Ovary (tissue), 9 donors: ENCODE data around the gene CELA1. TPM values are rescaled to one million over a fixed set of nuclear protein-coding genes. Genes with fewer than 3 reads are reported as not detected.
A peak's percentile ranks its signal among the peaks of the same experiment; 100 is the strongest.
"Not testable (repeated sequence)": the region's sequence is repeated elsewhere in the genome, so short reads cannot be mapped to it uniquely, and the experiment has no call there.

ENCODE experiments used
- DNase-seq, 5 donors: peaks; one replicate each; pipeline ENCODE4 v3.0.0-alpha.2; 2019 to 2020
- H3K27ac ChIP-seq, 2 donors: fragments of 200-600 bp; one replicate each; pipeline versions ENCODE4 v1.5.1 to v1.8.0; 2019 to 2022
- H3K27me3 ChIP-seq: fragments of 200-600 bp; one replicate; pipeline ENCODE4 v1.8.0; 2022
- H3K36me3 ChIP-seq: fragments of 200-600 bp; sonication (generic); one replicate; pipeline ENCODE4 v1.5.1; 2019
- H3K4me1 ChIP-seq: one replicate; pipeline ENCODE4 v1.8.1; 2013; ENCODE audit warnings: mild to moderate bottlenecking, moderate library complexity; ENCODE audit not compliant: insufficient read depth
- H3K4me3 ChIP-seq: fragments of 200-600 bp; sonication (generic); one replicate; pipeline ENCODE4 v1.5.1; 2017
- H3K9me3 ChIP-seq, 2 donors: fragments of 200-600 bp in 1 of 2; sonication (generic) in 1 of 2; one replicate each; pipeline versions ENCODE4 v1.5.1 to v1.8.1; 2013 to 2019; ENCODE audit warnings: mild to moderate bottlenecking in 1 of 2, moderate library complexity in 1 of 2
- EP300 ChIP-seq: sonication (generic); formaldehyde crosslinking; IDR thresholded peaks from one replicate; pipeline ENCODE4 v1.6.1; 2017; ENCODE audit warnings: antibody characterized with exemption
- POLR2A ChIP-seq: fragments of 450-650 bp; IDR thresholded peaks from one replicate; pipeline ENCODE4 v1.6.1; 2017; ENCODE audit warnings: antibody characterized with exemption, mild to moderate bottlenecking, moderate library complexity
- WGBS, 3 donors: extraction: QIAGEN DNeasy Blood & Tissue Kit in 1 of 3; methylation state at CpG; one replicate each; pipeline versions ENCODE4 v1.1.5 to v1.1.7; 2013 to 2017; 5-methylcytosine and 5-hydroxymethylcytosine counted together
- intact Hi-C, 4 donors: fragments of 100-400 bp; cut with DNase I; formaldehyde crosslinking; loops; one replicate each; pipeline versions ENCODE4 v1.11.0 to v1.15.1; 2022 to 2023
- polyA plus RNA-seq, 2 donors: library from polyadenylated mRNA; stranded (reverse); fragments of 200-250 nt in 1 of 2; fragments of 350-450 nt in 1 of 2; fragmentation: Illumina TruSeq in 1 of 2; extraction: RNeasy Lipid Tissue Mini Kit (QIAGEN cat#74804) in 1 of 2; gene quantifications; one replicate each; pipeline ENCODE4 v1.2.3, GENCODE V29; 2013 to 2014
- total RNA-seq, 7 donors: library from RNA; depleted of rRNA in 2 of 7; stranded (reverse); fragments of >200 nt in 2 of 7; fragmentation: NEBNext Ultra II Directional in 3 of 7; extraction: Animal tissue kit (Norgen Biotek cat#: 25700) in 3 of 7; gene quantifications; one replicate each; pipeline versions ENCODE4 v1.1.0 to v1.2.4, GENCODE V29; 2016 to 2023
- TF ChIP-seq, protein P1 (sequence below), 3 donors: fragments of 450-650 bp in 2 of 3; fragments of 200-600 bp in 1 of 3; IDR thresholded peaks; one replicate each; pipeline versions ENCODE4 v1.5.1 to v1.8.0; 2016 to 2022; ENCODE audit warnings: antibody characterized with exemption in 3 of 3, mild to moderate bottlenecking in 1 of 3
- donor health status: DM: no; HTN: no; CAD: no; lungs with moderate emphysema.
- donor health status: DM: no; HTN: no; CAD: no.
- donor health status: Bipolar disorder and iron deficiency.
- donor health status: DM: yes; HTN: yes; CAD: no.
- donor health status: DM: no; HTN: no; CAD: no.
- donor health status: DM: yes; HTN: yes; CAD: no.

The CELA1 gene
- total and polyA plus RNA-seq, 9 donors: not detected

DNA sequence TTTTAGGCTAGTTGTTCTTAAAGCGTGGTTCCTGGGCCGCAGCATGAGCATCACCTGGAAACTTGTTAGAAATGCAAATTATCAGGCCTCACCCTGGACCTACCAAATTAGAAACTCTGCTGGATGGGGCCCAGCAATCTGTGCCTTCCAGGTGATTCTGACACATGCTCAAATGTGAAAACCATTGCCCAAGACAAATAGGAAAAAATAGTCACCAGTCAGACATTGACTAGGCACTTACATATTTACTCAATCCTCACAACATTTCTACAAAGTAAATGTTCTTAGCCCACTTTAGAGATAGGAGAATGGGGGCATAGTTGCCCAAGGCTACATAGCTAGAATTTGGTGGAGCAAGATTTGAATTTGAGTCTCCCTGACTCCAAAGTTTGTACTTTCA is 3.3 kb downstream of the CELA1 start:
- H3K9me3 ChIP-seq: no peaks in the 10 kb centered on the region
- H3K4me3 ChIP-seq: no peak overlapping the region
- no peaks in the 10 kb centered on the region for H3K27me3 ChIP-seq
- H3K27ac ChIP-seq: no peak overlapping the region
- H3K36me3 ChIP-seq: no peaks in the 10 kb centered on the region
- intact Hi-C loops: loop anchor here in 1 of 4 donors (5.0 to 10.0 kb wide), 2 partner anchors 298 to 516 kb away; partner anchors contain the start of gene LETMD1
- H3K4me1 ChIP-seq: peaks cover 3% of the 10 kb centered on the region
- DNase-seq: no peak
- WGBS, 3 donors: 89 to 96% (median 93%) methylated on average over 2 of the region's 2 CpGs
- TF ChIP-seq POLR2A (no peak), EP300 (no peak)
- TF ChIP-seq, protein P1, sequence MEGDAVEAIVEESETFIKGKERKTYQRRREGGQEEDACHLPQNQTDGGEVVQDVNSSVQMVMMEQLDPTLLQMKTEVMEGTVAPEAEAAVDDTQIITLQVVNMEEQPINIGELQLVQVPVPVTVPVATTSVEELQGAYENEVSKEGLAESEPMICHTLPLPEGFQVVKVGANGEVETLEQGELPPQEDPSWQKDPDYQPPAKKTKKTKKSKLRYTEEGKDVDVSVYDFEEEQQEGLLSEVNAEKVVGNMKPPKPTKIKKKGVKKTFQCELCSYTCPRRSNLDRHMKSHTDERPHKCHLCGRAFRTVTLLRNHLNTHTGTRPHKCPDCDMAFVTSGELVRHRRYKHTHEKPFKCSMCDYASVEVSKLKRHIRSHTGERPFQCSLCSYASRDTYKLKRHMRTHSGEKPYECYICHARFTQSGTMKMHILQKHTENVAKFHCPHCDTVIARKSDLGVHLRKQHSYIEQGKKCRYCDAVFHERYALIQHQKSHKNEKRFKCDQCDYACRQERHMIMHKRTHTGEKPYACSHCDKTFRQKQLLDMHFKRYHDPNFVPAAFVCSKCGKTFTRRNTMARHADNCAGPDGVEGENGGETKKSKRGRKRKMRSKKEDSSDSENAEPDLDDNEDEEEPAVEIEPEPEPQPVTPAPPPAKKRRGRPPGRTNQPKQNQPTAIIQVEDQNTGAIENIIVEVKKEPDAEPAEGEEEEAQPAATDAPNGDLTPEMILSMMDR (IDR thresholded peaks at IDR 0.05): no peak

DNA sequence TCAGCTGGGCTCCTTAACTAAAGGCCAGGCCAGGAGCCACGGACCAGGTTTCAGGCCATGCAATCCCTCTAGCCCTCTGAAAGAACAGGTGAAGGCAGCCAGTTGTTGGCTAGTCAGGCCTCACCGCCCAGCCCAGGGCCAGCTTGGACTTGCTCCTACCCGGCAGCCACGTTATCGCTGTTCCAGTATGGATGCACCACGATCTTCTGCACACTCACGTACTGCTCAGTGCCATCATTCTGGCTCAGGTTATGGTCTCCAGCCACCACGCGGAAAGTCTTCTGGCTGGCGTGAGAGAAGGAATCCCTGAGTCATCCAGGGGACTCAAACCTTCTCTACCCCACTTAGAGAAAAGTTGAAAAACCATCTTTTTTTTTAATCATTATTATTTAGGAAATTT is 4.1 kb downstream of the CELA1 start:
- Histone ChIP-seq H3K4me1 (peaks cover 3% of the 10 kb centered on the region), H3K27me3 (no peaks in the 10 kb centered on the region), H3K36me3 (no peaks in the 10 kb centered on the region), H3K4me3 (no peak overlapping the region), H3K27ac (no peak overlapping the region), H3K9me3 (no peaks in the 10 kb centered on the region)
- no peak for DNase-seq
- no peak for TF ChIP-seq EP300
- TF ChIP-seq, protein P1 (IDR thresholded peaks at IDR 0.05): no peak
- no peak for TF ChIP-seq POLR2A
- whole genome bisulfite sequencing, 3 donors: 89 to 90% (median 89%) methylated on average over 10 of the region's 10 CpGs
- intact Hi-C loops: loop anchor here in 1 of 4 donors (5.0 to 10.0 kb wide), 2 partner anchors 298 to 515 kb away; partner anchors contain the start of gene LETMD1

DNA sequence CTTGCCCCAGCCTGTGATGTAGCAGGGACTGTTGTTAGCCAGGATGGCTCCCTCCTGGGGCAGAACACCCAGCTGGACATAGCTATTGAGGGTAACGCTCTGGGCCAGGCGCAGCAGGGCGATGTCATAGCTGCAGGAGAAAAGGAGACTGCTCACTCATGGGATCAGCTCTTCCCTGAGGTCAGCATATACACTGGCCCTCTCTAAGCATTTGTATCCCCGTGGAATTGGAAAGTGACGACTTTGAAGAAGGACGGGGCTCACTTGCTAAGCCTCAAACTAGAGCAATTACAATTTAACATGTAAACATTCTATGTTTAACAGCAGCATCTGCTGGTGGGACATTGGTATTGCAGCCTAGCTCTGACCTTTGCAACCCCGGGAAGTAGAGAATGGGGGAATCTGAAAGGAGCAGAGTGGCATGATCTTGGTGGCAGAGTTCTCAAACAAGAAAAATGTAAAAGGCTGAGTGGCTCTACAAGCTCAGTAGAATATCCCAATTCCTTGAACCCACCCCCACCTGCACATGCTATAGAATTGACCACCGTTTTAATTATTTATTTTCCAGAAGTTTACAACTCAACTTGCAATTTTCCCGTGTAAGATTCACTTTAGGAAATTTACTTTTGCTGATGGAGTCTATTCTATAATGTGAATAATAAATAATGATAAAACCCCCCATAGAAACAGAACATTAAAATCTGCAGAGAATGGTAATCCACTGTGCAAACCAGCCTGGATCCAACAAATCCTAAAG is 5.0 kb downstream of the CELA1 start:
- peak; percentile 51 to 74 (median 60) for DNase-seq
- Histone ChIP-seq H3K4me1 (peaks cover 3% of the 10 kb centered on the region), H3K27ac (no peak overlapping the region), H3K36me3 (no peaks in the 10 kb centered on the region), H3K4me3 (no peak overlapping the region), H3K27me3 (no peaks in the 10 kb centered on the region), H3K9me3 (no peaks in the 10 kb centered on the region)
- TF ChIP-seq, protein P1 (IDR thresholded peaks at IDR 0.05): peak; percentile 46 to 95 (median 94)
- no peak for TF ChIP-seq POLR2A
- 34 to 35% (median 34%) methylated on average over 9 of the region's 9 CpGs for WGBS, 3 donors
- intact Hi-C loops: loop anchor here in 1 of 4 donors (5.0 to 10.0 kb wide), 2 partner anchors 297 to 514 kb away; partner anchors contain the start of gene LETMD1

DNA sequence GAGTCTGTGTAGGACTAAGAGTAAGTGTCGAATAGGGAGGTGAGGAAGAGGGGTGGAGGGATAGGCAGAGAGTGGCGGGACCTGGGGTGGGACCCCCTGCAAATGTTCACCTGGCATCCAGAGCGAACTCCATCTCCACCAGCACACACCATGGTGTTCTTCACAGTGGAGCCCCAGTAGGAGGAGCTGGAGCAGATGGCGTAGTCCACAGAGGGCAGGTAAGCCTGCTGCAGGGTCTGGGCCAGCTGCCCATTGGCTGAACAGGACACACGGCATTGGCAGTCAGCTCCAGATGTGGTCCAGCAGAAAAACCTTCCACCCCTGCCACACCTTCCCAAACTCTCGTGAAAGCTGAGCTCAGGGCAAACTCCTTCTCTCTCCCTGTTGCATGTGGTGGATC is 6.7 kb downstream of the CELA1 start:
- H3K27ac ChIP-seq: no peak overlapping the region
- no peak overlapping the region for H3K4me3 ChIP-seq
- H3K4me1 ChIP-seq: peaks cover 3% of the 10 kb centered on the region
- 62 to 91% (median 83%) methylated on average over 6 of the region's 6 CpGs for WGBS, 3 donors
- H3K9me3 ChIP-seq: no peaks in the 10 kb centered on the region
- no peaks in the 10 kb centered on the region for H3K27me3 ChIP-seq
- TF ChIP-seq, protein P1 (IDR thresholded peaks at IDR 0.05): no peak
- TF ChIP-seq EP300 (no peak), POLR2A (no peak)
- no peaks in the 10 kb centered on the region for H3K36me3 ChIP-seq
- intact Hi-C loops: loop anchor here in 1 of 4 donors (5.0 to 10.0 kb wide), 2 partner anchors 295 to 512 kb away; partner anchors contain the start of gene LETMD1
- DNase-seq: no peak

DNA sequence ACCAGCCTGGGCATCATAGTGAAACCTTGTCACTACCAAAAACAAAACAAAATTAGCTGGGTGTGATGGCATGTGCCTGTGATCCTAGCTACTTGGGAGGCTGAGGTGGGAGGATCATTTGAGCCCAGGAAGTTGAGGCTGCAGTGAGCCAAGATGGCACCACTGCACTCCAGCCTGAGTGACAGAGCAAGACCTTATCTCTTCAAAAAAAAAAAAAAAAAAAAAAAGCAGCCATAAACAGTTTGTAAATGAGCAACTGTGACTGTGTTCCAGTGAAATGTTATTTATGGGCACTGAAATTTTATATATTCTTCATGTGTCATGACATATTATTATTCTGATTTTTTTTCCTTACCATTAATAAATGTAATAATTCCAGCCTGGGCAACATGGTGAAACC is 9.1 kb downstream of the CELA1 start:
- H3K4me3 ChIP-seq, H3K9me3 ChIP-seq, H3K4me1 ChIP-seq, H3K36me3 ChIP-seq, H3K27me3 ChIP-seq, DNase-seq, intact Hi-C loops, H3K27ac ChIP-seq: not testable (repeated sequence)
